Right lobe of liver (tissue), 6 donors: Measurements from ENCODE around the gene MAL. TPM values are rescaled to one million over a fixed set of nuclear protein-coding genes. Genes with fewer than 3 reads are reported as not detected.

Experiments
- ATAC-seq, 4 donors: fragments of 200-7000 bp; cut with Tn5 transposase; one replicate each; pipeline ENCODE4 v1.9.1; 2020; ENCODE audit warnings: mild to moderate bottlenecking in 4 of 4, moderate library complexity in 4 of 4
- DNase-seq, 3 donors: peaks; one replicate each; pipeline ENCODE4 v3.0.0-alpha.2; 2020
- H3K27ac ChIP-seq, 3 donors: fragments of 200-600 bp; one replicate each; pipeline ENCODE4 v1.8.0; 2022
- H3K27me3 ChIP-seq, 2 donors: fragments of 200-600 bp; one replicate each; pipeline ENCODE4 v1.8.0; 2022
- H3K36me3 ChIP-seq, 4 donors: fragments of 200-600 bp; sonication (generic) in 1 of 4; one replicate each; pipeline versions ENCODE4 v1.5.1 to v1.8.0; 2017 to 2022; ENCODE audit warnings: control low read depth in 1 of 4
- H3K4me1 ChIP-seq, 4 donors: fragments of 200-600 bp; sonication (generic) in 1 of 4; one replicate each; pipeline versions ENCODE4 v1.5.1 to v1.8.0; 2017 to 2022; ENCODE audit warnings: control low read depth in 1 of 4
- H3K4me3 ChIP-seq, 3 donors: fragments of 200-600 bp; one replicate each; pipeline ENCODE4 v1.8.0; 2022
- H3K9me3 ChIP-seq, 4 donors: fragments of 200-600 bp; sonication (generic) in 1 of 4; one replicate each; pipeline versions ENCODE4 v1.5.1 to v1.8.0; 2017 to 2022; ENCODE audit warnings: control low read depth in 1 of 4
- CTCF ChIP-seq, 4 donors: fragments of 200-600 bp in 3 of 4; fragments of 450-650 bp in 1 of 4; IDR thresholded peaks; one replicate each; pipeline versions ENCODE4 v1.5.1 to v1.8.0; 2016 to 2022; ENCODE audit warnings: antibody characterized with exemption in 4 of 4, mild to moderate bottlenecking in 2 of 4
- POLR2A ChIP-seq: fragments of 450-650 bp; IDR thresholded peaks from one replicate; pipeline ENCODE4 v1.6.1; 2017; ENCODE audit warnings: antibody characterized with exemption, mild to moderate bottlenecking
- WGBS: methylation state at CpG from one replicate; pipeline ENCODE4 v1.1.6; 2018; ENCODE audit warnings: low coverage, low lambda C conversion rate; ENCODE audit not compliant: insufficient coverage; ENCODE audit errors: missing lambda C conversion rate; 5-methylcytosine and 5-hydroxymethylcytosine counted together
- intact Hi-C, 2 donors: fragments of 100-400 bp; cut with DNase I; formaldehyde crosslinking; loops; one replicate each; pipeline versions ENCODE4 v1.11.2 to v1.14.1; 2022
- total RNA-seq, 6 experiments: library from RNA; depleted of rRNA in 2 of 6; stranded (reverse); fragments of >200 nt in 2 of 6; fragmentation: NEBNext Ultra II Directional in 3 of 6; extraction: Animal tissue kit (Norgen Biotek cat#: 25700) in 3 of 6; gene quantifications; one replicate each; pipeline versions ENCODE4 v1.1.0 to v1.2.4, GENCODE V29; 2016 to 2023
- donor health status: DM: no; HTN: yes; CAD: no.
- donor health status: DM: no; HTN: no; CAD: no.
- donor health status: DM: no; HTN: no; CAD: no.
- donor health status: DM: no; HTN: yes; CAD: no.
- donor health status: DM: no; HTN: yes; CAD: no.

MAL gene
- total RNA-seq, 6 experiments from 2014 or later, result 0.24 TPM; not detected in 5

GRCh38 chr2:95052307-95052706 lies 26.8 kb downstream of the MAL start:
- no peaks in the 10 kb centered on the region for H3K9me3 ChIP-seq
- no peak overlapping the region for H3K4me3 ChIP-seq
- no peak for ATAC-seq
- no peaks in the 10 kb centered on the region for H3K36me3 ChIP-seq
- WGBS, result 75% methylated on average over 3 of the region's 6 CpGs
- no peaks in the 10 kb centered on the region for H3K4me1 ChIP-seq
- intact Hi-C loops, result no loop called here
- no peaks in the 10 kb centered on the region for H3K27me3 ChIP-seq
- DNase-seq, result no peak
- no peak for TF ChIP-seq POLR2A
- no peak overlapping the region for H3K27ac ChIP-seq

DNA sequence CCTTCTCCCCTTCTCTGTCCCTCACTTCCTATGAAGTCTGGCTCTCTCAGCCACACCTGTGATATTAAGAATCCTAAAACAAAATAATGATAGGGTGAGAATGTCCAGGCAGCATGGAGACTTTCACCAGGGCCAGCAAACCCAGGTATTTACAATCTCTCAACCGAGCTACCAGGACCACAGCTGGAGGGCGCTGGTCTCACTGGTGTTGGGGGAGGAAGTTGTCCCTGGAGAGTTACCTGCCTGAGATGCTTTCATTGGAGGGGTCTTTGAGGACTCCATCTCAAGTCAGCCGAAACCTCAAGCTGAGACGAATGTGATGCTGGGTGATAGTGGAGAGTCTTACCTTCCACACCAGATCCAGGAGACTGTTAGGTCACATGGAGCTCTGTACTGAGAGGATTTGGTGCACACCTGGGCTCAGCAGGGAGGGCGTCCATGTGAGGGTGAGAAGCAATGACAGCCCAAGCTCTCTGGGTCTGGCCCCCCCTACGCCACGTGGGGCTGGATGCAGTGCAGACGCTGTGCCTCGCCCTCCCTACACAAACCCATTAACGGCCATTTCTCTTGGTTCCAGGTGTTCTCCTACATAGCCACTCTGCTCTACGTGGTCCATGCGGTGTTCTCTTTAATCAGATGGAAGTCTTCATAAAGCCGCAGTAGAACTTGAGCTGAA lies 27.4 kb downstream of the MAL start:
- no peak for ATAC-seq
- no peaks in the 10 kb centered on the region for H3K27me3 ChIP-seq
- TF ChIP-seq POLR2A, result no peak
- TF ChIP-seq CTCF (IDR thresholded peaks at IDR 0.05), result no peak

DNA sequence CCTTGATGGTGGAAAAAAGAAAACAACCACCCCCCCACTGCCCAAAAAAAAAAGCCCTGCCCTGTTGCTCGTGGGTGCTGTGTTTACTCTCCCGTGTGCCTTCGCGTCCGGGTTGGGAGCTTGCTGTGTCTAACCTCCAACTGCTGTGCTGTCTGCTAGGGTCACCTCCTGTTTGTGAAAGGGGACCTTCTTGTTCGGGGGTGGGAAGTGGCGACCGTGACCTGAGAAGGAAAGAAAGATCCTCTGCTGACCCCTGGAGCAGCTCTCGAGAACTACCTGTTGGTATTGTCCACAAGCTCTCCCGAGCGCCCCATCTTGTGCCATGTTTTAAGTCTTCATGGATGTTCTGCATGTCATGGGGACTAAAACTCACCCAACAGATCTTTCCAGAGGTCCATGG lies 28.0 kb downstream of the MAL start:
- Histone ChIP-seq H3K4me3 (no peak overlapping the region), H3K27me3 (no peaks in the 10 kb centered on the region), H3K9me3 (no peaks in the 10 kb centered on the region), H3K4me1 (no peaks in the 10 kb centered on the region), H3K27ac (no peak overlapping the region), H3K36me3 (no peaks in the 10 kb centered on the region)
- no peak for TF ChIP-seq CTCF (IDR thresholded peaks at IDR 0.05)
- no peak for TF ChIP-seq POLR2A
- 22% methylated on average over 8 of the region's 11 CpGs for WGBS
- ATAC-seq (no peak), DNase-seq (no peak)
- intact Hi-C loops, result no loop called here

More for the DNA sequence above, 27.4 kb downstream of the MAL start:
- Histone ChIP-seq H3K4me3 (no peak overlapping the region), H3K36me3 (no peaks in the 10 kb centered on the region), H3K9me3 (no peaks in the 10 kb centered on the region), H3K4me1 (no peaks in the 10 kb centered on the region), H3K27ac (no peak overlapping the region)
- WGBS, result 69% methylated on average over 7 of the region's 13 CpGs
- DNase-seq, result no peak
- intact Hi-C loops, result no loop called here

DNA sequence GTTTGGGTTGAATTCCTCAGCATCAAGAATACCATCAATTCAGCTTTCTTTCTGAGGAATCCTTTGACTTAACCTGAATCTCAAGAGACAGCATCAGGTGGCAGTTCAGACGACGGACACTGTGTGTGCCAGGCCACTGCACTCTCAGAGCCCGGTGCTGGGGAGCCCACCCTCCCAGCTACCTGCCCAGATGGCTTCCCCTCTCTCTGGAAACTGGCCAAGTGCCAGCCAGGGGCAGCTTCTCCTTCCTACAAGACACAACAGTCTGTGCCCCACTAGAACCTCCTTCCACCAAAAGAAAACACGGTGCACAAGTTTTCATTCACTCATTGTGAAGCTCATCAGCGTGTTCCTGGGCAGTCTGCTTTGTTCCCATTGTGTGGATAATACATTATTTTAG lies 28.5 kb downstream of the MAL start:
- WGBS, result 39% methylated on average over 2 of the region's 5 CpGs
- no peak overlapping the region for H3K4me3 ChIP-seq
- H3K27me3 ChIP-seq, result no peaks in the 10 kb centered on the region
- no peak for DNase-seq
- H3K36me3 ChIP-seq, result no peaks in the 10 kb centered on the region
- intact Hi-C loops, result no loop called here
- ATAC-seq, result no peak
- TF ChIP-seq CTCF (IDR thresholded peaks at IDR 0.05), result no peak
- TF ChIP-seq POLR2A, result no peak
- H3K9me3 ChIP-seq, result no peaks in the 10 kb centered on the region
- H3K4me1 ChIP-seq, result no peaks in the 10 kb centered on the region
- no peak overlapping the region for H3K27ac ChIP-seq

GRCh38 chr2:95055262-95055661 lies 29.8 kb downstream of the MAL start:
- DNase-seq (no peak), ATAC-seq (no peak)
- WGBS, result 29% methylated on average over 3 of the region's 3 CpGs
- Histone ChIP-seq H3K36me3 (no peaks in the 10 kb centered on the region), H3K4me3 (no peak overlapping the region), H3K9me3 (no peaks in the 10 kb centered on the region), H3K4me1 (no peaks in the 10 kb centered on the region), H3K27ac (no peak overlapping the region), H3K27me3 (no peaks in the 10 kb centered on the region)
- no peak for TF ChIP-seq POLR2A
- TF ChIP-seq CTCF (IDR thresholded peaks at IDR 0.05), result no peak
- intact Hi-C loops, result no loop called here
